Activated effector memory CD4-positive, alpha-beta T cell treated with anti-CD3 and anti-CD28 coated beads, Interleukin-2, amount 50 U/mL, for 16 hours (primary cell): ENCODE measurements around the gene TCAF2.
"Not testable (repeated sequence)": the region's sequence is repeated elsewhere in the genome, so short reads cannot be mapped to it uniquely, and the experiment has no call there.

ENCODE experiments used
- DNase-seq: peaks from one replicate; pipeline ENCODE4 v3.0.0-alpha.2; 2020

TCAF2 gene

DNA sequence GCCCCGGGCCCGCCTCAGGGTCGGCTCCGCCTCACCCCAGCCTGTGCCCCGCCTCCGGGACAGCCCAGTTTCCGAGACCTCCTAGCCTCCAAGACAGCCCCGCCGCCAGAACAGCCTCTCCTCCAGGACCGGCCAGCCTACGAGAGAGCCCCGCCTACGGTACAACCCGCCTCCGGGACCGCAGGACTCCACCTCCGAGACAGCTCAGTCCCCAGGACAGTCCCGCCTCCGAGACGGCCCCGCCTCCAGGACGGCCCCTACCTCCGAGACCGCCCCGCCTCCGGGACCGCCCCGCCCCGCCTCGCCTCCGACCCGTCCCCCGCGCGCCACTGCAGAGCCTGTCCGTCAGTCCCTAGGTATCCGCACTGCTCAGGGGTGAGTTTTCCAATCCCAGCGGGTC lies at the start of gene TCAF2:
TSS of gene TCAF2 (plus strand) at position 329 of the 400 bp plus-strand sequence.
- DNase-seq, result peak; percentile 90

DNA sequence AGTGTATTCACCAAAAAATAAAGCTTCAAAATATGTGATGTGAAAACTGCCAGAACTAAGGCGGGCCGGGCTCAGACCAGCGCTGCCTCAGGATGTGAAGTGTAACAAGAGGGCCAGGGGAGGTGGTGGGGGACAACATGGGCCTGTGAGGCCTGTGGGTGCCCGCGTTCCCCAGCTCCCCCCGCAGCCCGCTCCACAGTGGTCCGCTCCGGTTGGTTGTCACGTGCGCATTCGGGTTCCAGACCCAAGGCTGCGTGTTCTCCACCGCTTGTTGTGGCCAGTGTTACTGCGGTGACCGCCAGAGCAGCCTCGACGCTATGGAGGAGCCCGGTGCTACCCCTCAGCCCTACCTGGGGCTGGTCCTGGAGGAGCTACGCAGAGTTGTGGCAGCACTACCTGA lies 49.3 kb upstream of the TCAF2 start, which contains the start of gene CTAGE15:
TSS of gene CTAGE15 (plus strand) at position 301 of the 400 bp plus-strand sequence. CDS start at position 318, 17 bp downstream.
- not testable (repeated sequence) for DNase-seq

- DNase-seq, result not testable (repeated sequence)
These were observed 32.6 kb upstream of the TCAF2 start for GRCh38 chr7:143588183-143588582.

GRCh38 chr7:143589897-143590296 lies 30.9 kb upstream of the TCAF2 start:
- not testable (repeated sequence) for DNase-seq

GRCh38 chr7:143598086-143598485 lies 22.7 kb upstream of the TCAF2 start:
- DNase-seq, result peak; percentile 30

GRCh38 chr7:143603549-143603948 lies 17.2 kb upstream of the TCAF2 start:
- not testable (repeated sequence) for DNase-seq

- not testable (repeated sequence) for DNase-seq
These were observed 14.7 kb upstream of the TCAF2 start for GRCh38 chr7:143606088-143606487.

DNA sequence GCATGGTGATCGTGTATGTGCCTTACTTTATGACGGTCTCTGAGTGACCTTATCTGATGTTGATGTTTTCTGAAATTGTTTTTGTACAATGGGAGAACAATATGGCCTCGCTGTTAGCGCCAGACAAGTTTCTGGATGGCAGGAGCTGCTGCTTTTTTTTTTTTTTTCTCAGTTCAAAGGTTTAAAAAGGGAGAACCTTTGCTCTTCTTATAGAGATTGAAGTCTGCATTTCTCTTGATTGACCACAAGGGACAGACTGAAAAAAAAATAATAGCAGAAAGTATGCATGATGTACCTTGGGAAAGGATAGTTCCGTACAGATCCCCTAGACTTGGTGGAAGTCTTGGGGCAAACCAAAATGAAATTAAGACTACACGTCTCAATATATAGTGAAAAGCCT lies 5.2 kb upstream of the TCAF2 start:
- DNase-seq, result not testable (repeated sequence)

DNA sequence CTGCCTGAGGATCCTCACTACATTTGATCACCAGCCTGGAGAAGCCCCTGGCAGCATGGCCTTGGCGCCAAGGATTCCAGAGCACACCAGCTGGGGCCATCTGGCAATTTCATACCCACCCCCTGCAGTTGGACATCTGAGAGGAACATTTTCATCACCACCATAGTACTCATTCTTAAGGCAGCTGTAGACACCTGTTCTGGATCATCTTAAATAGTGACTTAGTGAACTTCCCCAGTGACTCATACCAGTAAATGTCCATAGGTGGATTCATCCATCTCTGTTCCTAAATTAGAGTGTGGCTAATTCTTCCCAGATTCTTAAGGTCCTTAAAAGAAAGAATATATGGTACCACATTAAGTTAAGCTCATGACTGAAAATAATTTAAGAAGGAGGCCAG lies 3.6 kb upstream of the TCAF2 start:
- DNase-seq, result not testable (repeated sequence)

DNA sequence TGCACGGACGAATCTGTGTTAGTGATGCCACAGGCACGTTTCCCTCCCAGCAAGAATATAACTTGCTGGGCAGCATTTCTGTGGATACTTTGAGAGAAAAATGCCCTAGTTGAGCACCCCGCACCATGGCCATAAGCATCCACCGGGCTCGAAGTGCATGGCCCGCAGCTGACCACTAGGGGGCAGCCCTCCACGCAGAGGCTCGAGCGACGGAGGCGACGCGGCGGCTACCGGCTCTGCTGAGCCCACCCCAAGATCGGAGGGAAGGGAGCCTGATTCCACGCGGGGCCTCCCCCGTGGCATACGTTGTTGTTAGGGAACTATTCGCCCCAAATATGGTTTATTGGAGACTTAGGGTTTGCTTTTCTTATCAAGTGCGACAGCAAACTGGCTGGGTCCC lies 716 bp upstream of the TCAF2 start:
- not testable (repeated sequence) for DNase-seq

DNA sequence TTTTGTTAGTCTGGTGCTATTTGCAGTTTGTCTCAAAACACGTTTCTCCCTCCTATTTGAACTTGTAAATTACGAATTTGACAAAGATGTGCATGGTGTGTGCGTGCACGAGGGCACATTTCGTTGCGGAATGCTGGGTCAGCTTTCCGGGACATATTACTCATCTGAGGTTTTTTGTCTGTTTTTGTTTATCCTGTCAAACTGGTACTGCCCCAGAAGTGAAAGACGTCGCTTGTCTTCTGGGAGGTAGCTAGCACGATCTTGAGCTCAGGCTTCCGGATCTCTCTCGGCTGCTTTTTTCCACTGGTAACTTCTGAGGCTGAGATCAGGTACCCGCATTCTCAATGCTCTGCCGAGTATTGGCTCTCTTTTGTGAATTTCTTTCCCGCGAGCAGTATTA lies 401 bp downstream of the TCAF2 start:
- not testable (repeated sequence) for DNase-seq

DNA sequence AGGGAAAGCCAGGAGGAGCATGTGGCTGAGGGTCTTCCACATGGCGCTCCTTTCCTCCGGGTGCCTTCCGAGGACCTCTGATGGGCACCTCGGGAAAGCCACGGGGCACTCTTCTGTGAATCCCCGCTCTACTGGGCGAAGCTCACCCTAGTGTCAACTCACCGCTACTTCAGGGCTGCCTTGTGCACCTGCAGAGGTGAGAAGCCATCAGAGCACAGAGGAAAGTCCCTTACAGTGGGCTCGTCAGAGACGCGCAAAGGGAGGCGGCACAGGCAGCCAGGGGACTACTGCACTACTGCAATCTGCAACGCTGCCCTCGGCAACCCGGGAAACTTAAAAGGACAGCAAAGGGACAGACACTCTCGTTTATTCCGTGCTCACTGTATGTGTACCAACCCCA lies 1.4 kb downstream of the TCAF2 start:
- DNase-seq, result not testable (repeated sequence)

GRCh38 chr7:143630653-143631052 lies 9.9 kb downstream of the TCAF2 start:
- DNase-seq, result not testable (repeated sequence)

DNA sequence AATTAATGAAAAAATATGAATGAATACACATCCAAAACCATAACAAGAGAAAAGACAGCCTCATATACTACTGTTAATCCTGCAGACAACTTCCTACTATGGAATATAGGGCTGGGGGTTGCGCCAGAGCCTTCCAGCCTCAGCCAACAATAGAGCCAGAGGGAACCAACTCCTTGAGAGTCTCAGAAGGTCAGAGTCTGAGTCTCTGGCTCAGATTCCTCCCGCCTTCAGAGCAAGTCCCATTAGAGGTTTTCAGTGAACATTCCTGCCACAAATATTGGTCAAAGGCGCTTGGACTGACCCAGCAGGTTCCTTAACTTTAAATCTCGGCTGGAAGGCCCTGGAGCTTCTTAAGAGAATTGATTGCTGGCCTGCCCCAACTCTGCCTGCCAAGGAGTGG lies 11.7 kb downstream of the TCAF2 start:
- DNase-seq, result not testable (repeated sequence)

DNA sequence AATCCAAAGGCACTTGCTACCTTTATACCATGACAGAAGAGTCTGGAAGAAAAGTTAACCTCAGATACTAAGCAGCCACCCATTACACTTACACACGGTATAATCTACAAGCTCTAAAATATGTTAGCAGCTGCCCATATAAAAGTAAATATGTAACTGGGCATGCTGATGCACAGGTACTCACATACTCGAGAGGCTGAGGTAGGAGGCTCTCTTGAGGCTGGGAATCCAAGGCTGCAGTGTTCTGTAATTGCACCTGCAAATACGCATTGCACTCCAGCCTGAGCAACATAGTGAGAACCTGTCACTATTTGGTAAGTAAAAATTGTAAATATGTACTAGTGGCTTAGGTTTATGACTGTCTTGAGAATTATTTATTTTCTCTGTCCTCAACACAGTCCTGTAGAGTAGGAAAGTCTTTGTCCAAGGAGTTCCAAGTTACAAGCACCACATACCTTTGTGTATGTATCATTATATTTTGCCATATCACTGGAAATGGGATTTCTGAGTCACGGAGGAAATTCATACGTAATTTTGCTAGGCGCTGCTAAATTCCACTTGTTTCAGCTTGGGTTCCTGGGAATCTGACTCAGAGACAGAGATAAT lies 12.3 kb downstream of the TCAF2 start:
- DNase-seq, result not testable (repeated sequence)

GRCh38 chr7:143635364-143636240 lies 14.8 kb downstream of the TCAF2 start:
- not testable (repeated sequence) for DNase-seq

- not testable (repeated sequence) for DNase-seq
These were observed 18.6 kb downstream of the TCAF2 start for GRCh38 chr7:143639372-143639771.

- DNase-seq, result not testable (repeated sequence)
These were observed 19.9 kb downstream of the TCAF2 start for GRCh38 chr7:143640528-143641189.

- not testable (repeated sequence) for DNase-seq
These were observed 25.8 kb downstream of the TCAF2 start for GRCh38 chr7:143646598-143646997.

- DNase-seq, result not testable (repeated sequence)
These were observed 29.1 kb downstream of the TCAF2 start for GRCh38 chr7:143649902-143650301.

GRCh38 chr7:143650447-143650846 lies 29.7 kb downstream of the TCAF2 start:
- DNase-seq, result not testable (repeated sequence)
